Measurements from ENCODE around the gene MX2. TPM values are rescaled to one million over a fixed set of nuclear protein-coding genes. Genes with fewer than 3 reads are reported as not detected.

Gene MX2
- total and polyA plus RNA-seq, 3 donors from 2014 or later = 8.4 to 12.8 (median 10.1) TPM

- Histone ChIP-seq H3K9me3 (no peaks in the 10 kb centered on the region), H3K4me3 (no peak overlapping the region), H3K27ac (no peak overlapping the region), H3K27me3 (no peaks in the 10 kb centered on the region), H3K36me3 (ENCODE audit: low read depth, missing control alignments) (no peaks in the 10 kb centered on the region), H3K4me1 (no peaks in the 10 kb centered on the region)
- intact Hi-C loops (cut with DNase I; ENCODE audit: low total_unique reads) = no loop called here
- WGBS, 2 donors = 86 to 89% methylated on average over 10 of the region's 10 CpGs
- TF ChIP-seq, protein P1, sequence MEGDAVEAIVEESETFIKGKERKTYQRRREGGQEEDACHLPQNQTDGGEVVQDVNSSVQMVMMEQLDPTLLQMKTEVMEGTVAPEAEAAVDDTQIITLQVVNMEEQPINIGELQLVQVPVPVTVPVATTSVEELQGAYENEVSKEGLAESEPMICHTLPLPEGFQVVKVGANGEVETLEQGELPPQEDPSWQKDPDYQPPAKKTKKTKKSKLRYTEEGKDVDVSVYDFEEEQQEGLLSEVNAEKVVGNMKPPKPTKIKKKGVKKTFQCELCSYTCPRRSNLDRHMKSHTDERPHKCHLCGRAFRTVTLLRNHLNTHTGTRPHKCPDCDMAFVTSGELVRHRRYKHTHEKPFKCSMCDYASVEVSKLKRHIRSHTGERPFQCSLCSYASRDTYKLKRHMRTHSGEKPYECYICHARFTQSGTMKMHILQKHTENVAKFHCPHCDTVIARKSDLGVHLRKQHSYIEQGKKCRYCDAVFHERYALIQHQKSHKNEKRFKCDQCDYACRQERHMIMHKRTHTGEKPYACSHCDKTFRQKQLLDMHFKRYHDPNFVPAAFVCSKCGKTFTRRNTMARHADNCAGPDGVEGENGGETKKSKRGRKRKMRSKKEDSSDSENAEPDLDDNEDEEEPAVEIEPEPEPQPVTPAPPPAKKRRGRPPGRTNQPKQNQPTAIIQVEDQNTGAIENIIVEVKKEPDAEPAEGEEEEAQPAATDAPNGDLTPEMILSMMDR (IDR thresholded peaks at IDR 0.05) = no peak
- TF ChIP-seq POLR2A (IDR thresholded peaks at IDR 0.05) = no peak
- DNase-seq = peak; percentile 6
Observed at GRCh38 chr21:41432562-41433460, 71.0 kb downstream of the MX2 start.

DNA sequence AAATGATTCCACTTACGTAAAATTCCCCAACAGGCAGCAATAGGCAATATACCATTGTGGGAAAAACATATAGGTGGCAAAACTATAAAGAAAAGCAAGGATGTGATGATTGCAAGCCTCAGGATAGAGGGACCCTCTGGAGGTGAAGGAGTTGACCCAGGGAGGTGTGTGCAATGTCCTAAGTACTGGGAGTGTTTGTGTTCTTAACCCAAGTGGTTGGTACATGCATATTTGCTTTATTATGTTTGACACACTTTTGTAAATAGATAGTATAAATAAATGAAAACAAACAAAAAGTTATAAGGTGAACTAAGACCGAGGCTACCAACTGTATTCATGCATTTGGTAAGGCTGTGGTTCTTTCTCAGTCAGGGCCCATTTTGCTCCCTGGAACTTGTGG is 71.7 kb downstream of the MX2 start:
- Histone ChIP-seq H3K9me3 (no peaks in the 10 kb centered on the region), H3K4me3 (no peak overlapping the region), H3K27me3 (no peaks in the 10 kb centered on the region), H3K4me1 (no peaks in the 10 kb centered on the region), H3K36me3 (ENCODE audit: low read depth, missing control alignments) (no peaks in the 10 kb centered on the region), H3K27ac (no peak overlapping the region)
- 91 to 93% methylated on average over 2 of the region's 2 CpGs for WGBS, 2 donors
- DNase-seq = no peak
- intact Hi-C loops (cut with DNase I; ENCODE audit: low total_unique reads) = no loop called here
- no peak for TF ChIP-seq POLR2A (IDR thresholded peaks at IDR 0.05)
- TF ChIP-seq, protein P1 (IDR thresholded peaks at IDR 0.05) = no peak

DNA sequence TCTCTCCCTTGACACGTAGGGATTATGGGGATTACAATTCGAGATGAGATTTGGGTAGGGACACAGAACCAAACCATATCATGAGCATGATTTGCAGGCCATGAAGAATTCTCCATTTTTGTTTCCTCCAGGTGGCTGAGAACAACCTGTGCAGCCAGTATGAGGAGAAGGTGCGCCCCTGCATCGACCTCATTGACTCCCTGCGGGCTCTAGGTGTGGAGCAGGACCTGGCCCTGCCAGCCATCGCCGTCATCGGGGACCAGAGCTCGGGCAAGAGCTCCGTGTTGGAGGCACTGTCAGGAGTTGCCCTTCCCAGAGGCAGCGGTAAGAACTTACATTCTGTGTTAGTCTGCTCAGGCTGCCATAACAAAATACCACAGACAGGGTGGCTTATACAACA is 73.9 kb downstream of the MX2 start:
- TF ChIP-seq POLR2A (IDR thresholded peaks at IDR 0.05) = no peak
- TF ChIP-seq, protein P1 (IDR thresholded peaks at IDR 0.05) = no peak
- H3K4me3 ChIP-seq = no peak overlapping the region
- no peaks in the 10 kb centered on the region for H3K27me3 ChIP-seq
- no peak overlapping the region for H3K27ac ChIP-seq
- H3K4me1 ChIP-seq = no peaks in the 10 kb centered on the region
- intact Hi-C loops (cut with DNase I; ENCODE audit: low total_unique reads) = no loop called here
- H3K9me3 ChIP-seq = no peaks in the 10 kb centered on the region
- WGBS, 2 donors = 96 to 98% methylated on average over 10 to 11 of the region's 11 CpGs
- no peaks in the 10 kb centered on the region for H3K36me3 ChIP-seq (ENCODE audit: low read depth, missing control alignments)
- peak; percentile 4 for DNase-seq

- Histone ChIP-seq H3K27me3 (no peaks in the 10 kb centered on the region), H3K4me1 (no peaks in the 10 kb centered on the region), H3K9me3 (no peaks in the 10 kb centered on the region), H3K27ac (no peak overlapping the region), H3K36me3 (ENCODE audit: low read depth, missing control alignments) (no peaks in the 10 kb centered on the region), H3K4me3 (no peak overlapping the region)
- TF ChIP-seq POLR2A (IDR thresholded peaks at IDR 0.05) = no peak
- TF ChIP-seq, protein P1 (IDR thresholded peaks at IDR 0.05) = no peak
- no peak for DNase-seq
- WGBS, 2 donors = 72 to 84% methylated on average over 2 of the region's 2 CpGs
- intact Hi-C loops (cut with DNase I; ENCODE audit: low total_unique reads) = no loop called here
Observed at GRCh38 chr21:41437729-41438128, 75.9 kb downstream of the MX2 start.
